ENCODE measurements around the gene MOCS3.

GRCh38 chr20:51009303-51010042, 50.9 kb downstream of the MOCS3 start:
- TF ChIP-seq, protein P1, sequence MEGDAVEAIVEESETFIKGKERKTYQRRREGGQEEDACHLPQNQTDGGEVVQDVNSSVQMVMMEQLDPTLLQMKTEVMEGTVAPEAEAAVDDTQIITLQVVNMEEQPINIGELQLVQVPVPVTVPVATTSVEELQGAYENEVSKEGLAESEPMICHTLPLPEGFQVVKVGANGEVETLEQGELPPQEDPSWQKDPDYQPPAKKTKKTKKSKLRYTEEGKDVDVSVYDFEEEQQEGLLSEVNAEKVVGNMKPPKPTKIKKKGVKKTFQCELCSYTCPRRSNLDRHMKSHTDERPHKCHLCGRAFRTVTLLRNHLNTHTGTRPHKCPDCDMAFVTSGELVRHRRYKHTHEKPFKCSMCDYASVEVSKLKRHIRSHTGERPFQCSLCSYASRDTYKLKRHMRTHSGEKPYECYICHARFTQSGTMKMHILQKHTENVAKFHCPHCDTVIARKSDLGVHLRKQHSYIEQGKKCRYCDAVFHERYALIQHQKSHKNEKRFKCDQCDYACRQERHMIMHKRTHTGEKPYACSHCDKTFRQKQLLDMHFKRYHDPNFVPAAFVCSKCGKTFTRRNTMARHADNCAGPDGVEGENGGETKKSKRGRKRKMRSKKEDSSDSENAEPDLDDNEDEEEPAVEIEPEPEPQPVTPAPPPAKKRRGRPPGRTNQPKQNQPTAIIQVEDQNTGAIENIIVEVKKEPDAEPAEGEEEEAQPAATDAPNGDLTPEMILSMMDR (IDR thresholded peaks at IDR 0.05) = no peak
- no peak for TF ChIP-seq EZH2 (IDR thresholded peaks at IDR 0.05; ENCODE audit: borderline replicate concordance, insufficient read depth, low read depth, low read length, poor library complexity, severe bottlenecking)

Data from B cell (primary cell).